ENCODE data around the gene TRIM17.

DNA sequence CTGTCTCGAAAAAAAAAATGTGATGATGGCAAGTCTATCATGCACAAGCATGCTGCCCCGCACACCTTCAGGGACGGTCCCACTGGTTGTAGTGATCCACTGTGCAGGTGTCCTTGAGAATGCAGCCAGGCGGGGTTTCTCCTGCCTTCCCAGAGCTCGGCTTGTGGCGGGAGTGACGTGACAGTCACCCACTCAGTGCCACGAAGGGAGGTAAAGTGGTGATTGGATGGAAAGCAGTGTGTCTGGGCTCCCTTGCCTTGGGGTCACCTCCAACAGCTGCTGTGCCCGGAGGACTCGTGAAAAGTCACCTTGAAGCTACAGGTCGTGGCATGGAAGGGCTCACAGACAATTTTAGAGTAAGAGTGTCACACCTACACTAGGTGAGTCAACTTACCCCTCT is 33.5 kb upstream of the TRIM17 start:
- TF ChIP-seq, protein P1, sequence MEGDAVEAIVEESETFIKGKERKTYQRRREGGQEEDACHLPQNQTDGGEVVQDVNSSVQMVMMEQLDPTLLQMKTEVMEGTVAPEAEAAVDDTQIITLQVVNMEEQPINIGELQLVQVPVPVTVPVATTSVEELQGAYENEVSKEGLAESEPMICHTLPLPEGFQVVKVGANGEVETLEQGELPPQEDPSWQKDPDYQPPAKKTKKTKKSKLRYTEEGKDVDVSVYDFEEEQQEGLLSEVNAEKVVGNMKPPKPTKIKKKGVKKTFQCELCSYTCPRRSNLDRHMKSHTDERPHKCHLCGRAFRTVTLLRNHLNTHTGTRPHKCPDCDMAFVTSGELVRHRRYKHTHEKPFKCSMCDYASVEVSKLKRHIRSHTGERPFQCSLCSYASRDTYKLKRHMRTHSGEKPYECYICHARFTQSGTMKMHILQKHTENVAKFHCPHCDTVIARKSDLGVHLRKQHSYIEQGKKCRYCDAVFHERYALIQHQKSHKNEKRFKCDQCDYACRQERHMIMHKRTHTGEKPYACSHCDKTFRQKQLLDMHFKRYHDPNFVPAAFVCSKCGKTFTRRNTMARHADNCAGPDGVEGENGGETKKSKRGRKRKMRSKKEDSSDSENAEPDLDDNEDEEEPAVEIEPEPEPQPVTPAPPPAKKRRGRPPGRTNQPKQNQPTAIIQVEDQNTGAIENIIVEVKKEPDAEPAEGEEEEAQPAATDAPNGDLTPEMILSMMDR (IDR thresholded peaks at IDR 0.05): no peak
- no peak for TF ChIP-seq EZH2 (IDR thresholded peaks at IDR 0.05)
